CD4-positive, alpha-beta T cell (primary cell): ENCODE measurements around the gene CMTM4. TPM values are rescaled to one million over a fixed set of nuclear protein-coding genes. Genes with fewer than 3 reads are reported as not detected.

Experiments
- ATAC-seq: fragments of 200-7000 bp; cut with Tn5 transposase; one replicate; pipeline ENCODE4 v1.10.0; 2022; ENCODE audit warnings: mild to moderate bottlenecking; ENCODE audit not compliant: poor library complexity
- CTCF ChIA-PET: fragments of 350-600 bp; sonication (Branson Sonifier 250); formaldehyde crosslinking; loops from one replicate; lab custom pipeline; 2021; ENCODE audit warnings: antibody characterized with exemption, inconsistent platforms; lab: Charles Lee
- POLR2A ChIA-PET: fragments of 350-600 bp; sonication (Branson Sonifier 250); formaldehyde crosslinking; loops from one replicate; lab custom pipeline; 2021; ENCODE audit warnings: antibody characterized with exemption, inconsistent platforms; lab: Charles Lee
- DNase-seq, 14 experiments: peaks; one replicate each; pipeline ENCODE4 v3.0.0-alpha.2; 2013 to 2020; ENCODE audit warnings: mixed read lengths in 2 of 14
- H3K27ac ChIP-seq, 2 donors: one replicate each; pipeline versions ENCODE4 v1.5.1 to v1.7.0; 2013; ENCODE audit warnings: low read length in 2 of 2, low read depth in 1 of 2, mild to moderate bottlenecking in 1 of 2
- H3K27me3 ChIP-seq, 2 experiments: 1 replicate in 1 of 2; 2 replicates in 1 of 2; pipeline versions ENCODE4 v1.6.1 to v1.7.0; 2013; ENCODE audit warnings: low read length in 2 of 2, control low read depth in 1 of 2, mild to moderate bottlenecking in 1 of 2, moderate library complexity in 1 of 2; ENCODE audit not compliant: insufficient read depth in 2 of 2, control insufficient read depth in 1 of 2
- H3K36me3 ChIP-seq: one replicate; pipeline ENCODE4 v1.6.1; 2013; ENCODE audit warnings: low read length, control low read depth; ENCODE audit not compliant: insufficient read depth
- H3K4me1 ChIP-seq: one replicate; pipeline ENCODE4 v1.6.1; 2013; ENCODE audit warnings: low read length, control low read depth; ENCODE audit not compliant: insufficient read depth
- H3K4me3 ChIP-seq: one replicate; pipeline ENCODE4 v1.5.1; 2013; ENCODE audit warnings: mild to moderate bottlenecking, low read length, moderate library complexity
- H3K9me3 ChIP-seq, 2 experiments: 1 replicate in 1 of 2; 2 replicates in 1 of 2; pipeline versions ENCODE4 v1.6.1 to v1.7.0; 2013; ENCODE audit warnings: low read length in 2 of 2, mild to moderate bottlenecking in 2 of 2, control low read depth in 1 of 2, moderate library complexity in 1 of 2; ENCODE audit not compliant: control insufficient read depth in 1 of 2, insufficient read depth in 1 of 2
- H3K27ac Mint-ChIP-seq: one replicate; pipeline ENCODE4 v1.8.0; 2020; ENCODE audit warnings: mixed read lengths
- H3K27me3 Mint-ChIP-seq: one replicate; pipeline ENCODE4 v1.8.0; 2021; ENCODE audit warnings: mixed read lengths
- H3K36me3 Mint-ChIP-seq: one replicate; pipeline ENCODE4 v1.8.0; 2021; ENCODE audit warnings: low read depth, mixed read lengths
- H3K4me1 Mint-ChIP-seq: one replicate; pipeline ENCODE4 v1.8.0; 2021; ENCODE audit warnings: low read depth, mixed read lengths
- H3K4me3 Mint-ChIP-seq: one replicate; pipeline ENCODE4 v1.8.0; 2020; ENCODE audit warnings: mild to moderate bottlenecking, mixed read lengths
- H3K9me3 Mint-ChIP-seq: one replicate; pipeline ENCODE4 v1.8.0; 2020; ENCODE audit warnings: mixed read lengths
- CTCF ChIP-seq: fragments of 200-600 bp; IDR thresholded peaks from one replicate; pipeline ENCODE4 v1.8.0; 2022; ENCODE audit warnings: antibody characterized with exemption, mild to moderate bottlenecking
- intact Hi-C, 2 experiments: fragments of 100-400 bp; cut with DNase I in 1 of 2; cut with micrococcal nuclease in 1 of 2; formaldehyde crosslinking; loops; one replicate each; pipeline versions ENCODE4 v1.15.1 to v1.9.0; 2023 to 2025; cut with DNase I, micrococcal nuclease
- total RNA-seq, 174 experiments: library from RNA in 2 of 174; stranded (reverse) in 2 of 174; gene quantifications; one replicate each; pipeline ENCODE4 v1.2.3 and lab custom pipeline; 2021 to 2026

Gene CMTM4
- total RNA-seq, 2 experiments from 2014 or later: 1.1 to 1.6 TPM

GRCh38 chr16:66660422-66661209 lies 35.9 kb downstream of the CMTM4 start:
- TF ChIP-seq CTCF: no peak
- Histone ChIP-seq H3K4me1 (no peaks in the 10 kb centered on the region), H3K4me3 (no peak overlapping the region), H3K9me3 (no peaks in the 10 kb centered on the region), H3K27ac (no peak overlapping the region), H3K27me3 (no peaks in the 10 kb centered on the region), H3K36me3 (no peaks in the 10 kb centered on the region)
- intact Hi-C loops: no loop called here
- ChIA-PET CTCF (interaction anchor here (0.6 to 4.1 kb wide), 3 partner anchors 9 to 121 kb away, joined by 3 to 23 read pairs (median 3); no protein-coding TSS in a partner anchor), POLR2A (interaction anchor here (0.6 to 1.1 kb wide), 2 partner anchors 9 to 10 kb away, joined by 3 to 4 read pairs; no protein-coding TSS in a partner anchor)
- Mint-ChIP-seq H3K36me3 (no peaks in the 10 kb centered on the region), H3K4me1 (no peaks in the 10 kb centered on the region), H3K27ac (no peak overlapping the region), H3K9me3 (no peaks in the 10 kb centered on the region), H3K27me3 (peaks cover 7% of the 10 kb centered on the region), H3K4me3 (no peak overlapping the region)
- DNase-seq (peak in 1 of 14 experiments; percentile 29), ATAC-seq (no peak)

DNA sequence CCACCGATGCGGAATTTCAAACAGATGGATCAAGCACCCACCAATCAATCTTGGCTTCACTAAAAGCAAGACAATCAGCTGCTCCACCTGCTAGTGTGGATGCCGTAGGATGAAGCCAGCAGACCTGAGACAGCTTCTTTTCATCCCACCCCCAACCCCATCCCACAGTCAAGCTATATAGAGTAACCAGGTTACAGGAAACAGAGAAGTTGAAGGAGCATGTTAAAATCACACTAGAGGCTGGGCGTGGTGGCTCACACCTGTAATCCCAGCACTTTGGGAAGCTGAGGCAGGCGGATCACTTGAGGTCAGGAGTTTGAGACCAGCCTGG lies 37.7 kb downstream of the CMTM4 start:
- Mint-ChIP-seq H3K27me3 (peaks cover 7% of the 10 kb centered on the region), H3K36me3 (no peaks in the 10 kb centered on the region)
- CTCF ChIA-PET: no interaction called here

GRCh38 chr16:66658143-66658859 lies 38.2 kb downstream of the CMTM4 start:
- Histone ChIP-seq H3K27ac (no peak overlapping the region), H3K4me1 (no peaks in the 10 kb centered on the region), H3K9me3 (no peaks in the 10 kb centered on the region), H3K27me3 (peaks cover 0 to 3% of the 10 kb centered on the region in 2 experiments), H3K4me3 (no peak overlapping the region), H3K36me3 (no peaks in the 10 kb centered on the region)
- ChIA-PET POLR2A (no interaction called here), CTCF (no interaction called here)
- H3K27me3 Mint-ChIP-seq: peaks cover 7% of the 10 kb centered on the region
- ATAC-seq (no peak), DNase-seq (no peak)
- no peaks in the 10 kb centered on the region for H3K4me1 Mint-ChIP-seq
- no peak for TF ChIP-seq CTCF
- H3K27ac Mint-ChIP-seq: no peak overlapping the region
- intact Hi-C loops: no loop called here
- H3K9me3 Mint-ChIP-seq: no peaks in the 10 kb centered on the region
- no peak overlapping the region for H3K4me3 Mint-ChIP-seq
- no peaks in the 10 kb centered on the region for H3K36me3 Mint-ChIP-seq

More for the DNA sequence above, 37.7 kb downstream of the CMTM4 start:
- Mint-ChIP-seq H3K9me3 (no peaks in the 10 kb centered on the region), H3K4me1 (no peaks in the 10 kb centered on the region), H3K4me3 (no peak overlapping the region), H3K27ac (no peak overlapping the region)
- Histone ChIP-seq H3K9me3 (no peaks in the 10 kb centered on the region), H3K4me3 (no peak overlapping the region), H3K4me1 (no peaks in the 10 kb centered on the region), H3K27ac (no peak overlapping the region), H3K27me3 (peaks cover 0 to 3% of the 10 kb centered on the region in 2 experiments), H3K36me3 (no peaks in the 10 kb centered on the region)
- POLR2A ChIA-PET: no interaction called here
- intact Hi-C loops: no loop called here
- no peak for DNase-seq
- TF ChIP-seq CTCF: no peak
- no peak for ATAC-seq
